GM18868 (cell line): Measurements from ENCODE around the gene HSD17B3.
"Not testable (repeated sequence)": the region's sequence is repeated elsewhere in the genome, so short reads cannot be mapped to it uniquely, and the experiment has no call there.

Source experiments
- ATAC-seq: cut with Tn5 transposase; IDR thresholded peaks from one replicate; pipeline ENCODE4 v1.9.1; 2021; ENCODE audit warnings: mild to moderate bottlenecking, moderate library complexity; ENCODE audit not compliant: unreplicated experiment

Gene HSD17B3

GRCh38 chr9:96302021-96302420 lies at the start of gene HSD17B3:
HSD17B3 (minus strand) TSS chr9:96302176; CDS start chr9:96302104, 72 bp downstream.
- ATAC-seq, result no peak

GRCh38 chr9:96350866-96351265 lies 48.9 kb upstream of the HSD17B3 start:
- no peak for ATAC-seq

- ATAC-seq, result no peak
These were observed 46.3 kb upstream of the HSD17B3 start for GRCh38 chr9:96348261-96348660.

GRCh38 chr9:96345551-96345950 lies 43.6 kb upstream of the HSD17B3 start:
- ATAC-seq, result no peak

- no peak for ATAC-seq
These were observed 42.6 kb upstream of the HSD17B3 start for GRCh38 chr9:96344458-96345180.

GRCh38 chr9:96343515-96344360 lies 41.8 kb upstream of the HSD17B3 start:
- ATAC-seq, result no peak

- ATAC-seq, result no peak
These were observed 40.7 kb upstream of the HSD17B3 start for GRCh38 chr9:96342571-96343245.

- ATAC-seq, result no peak
These were observed 38.7 kb upstream of the HSD17B3 start for GRCh38 chr9:96340707-96341106.

GRCh38 chr9:96338299-96338698 lies 36.3 kb upstream of the HSD17B3 start:
- no peak for ATAC-seq

- ATAC-seq, result no peak
These were observed 32.0 kb upstream of the HSD17B3 start for GRCh38 chr9:96333958-96334357.

GRCh38 chr9:96331236-96331947 lies 29.4 kb upstream of the HSD17B3 start:
- ATAC-seq, result no peak

- no peak for ATAC-seq
These were observed 25.8 kb upstream of the HSD17B3 start for GRCh38 chr9:96327694-96328352.

GRCh38 chr9:96323169-96323568 lies 21.2 kb upstream of the HSD17B3 start:
- ATAC-seq, result no peak

GRCh38 chr9:96322736-96323135 lies 20.8 kb upstream of the HSD17B3 start:
- ATAC-seq, result not testable (repeated sequence)

GRCh38 chr9:96322210-96322609 lies 20.2 kb upstream of the HSD17B3 start:
- ATAC-seq, result not testable (repeated sequence)

- ATAC-seq, result no peak
These were observed 19.5 kb upstream of the HSD17B3 start for GRCh38 chr9:96321515-96321914.

GRCh38 chr9:96320749-96321280 lies 18.8 kb upstream of the HSD17B3 start:
- no peak for ATAC-seq

- ATAC-seq, result no peak
These were observed 17.1 kb upstream of the HSD17B3 start for GRCh38 chr9:96318921-96319565.

- ATAC-seq, result no peak
These were observed 15.5 kb upstream of the HSD17B3 start for GRCh38 chr9:96317335-96317980.
